GM23338 (cell line): ENCODE results near the gene SIRT3. TPM values are rescaled to one million over a fixed set of nuclear protein-coding genes. Genes with fewer than 3 reads are reported as not detected.

ENCODE experiments used
- ATAC-seq: fragments of 200-7000 bp; cut with Tn5 transposase; 3 replicates; pipeline ENCODE4 v1.9.1; 2020
- DNase-seq: peaks from one replicate; pipeline ENCODE4 v3.0.0-alpha.2; 2015; ENCODE audit warnings: low spot score
- H2AFZ ChIP-seq: fragments of 200-600 bp; sonication (generic); 2 replicates; pipeline ENCODE4 v1.8.0; 2016; ENCODE audit warnings: antibody characterized with exemption, mild to moderate bottlenecking, moderate library complexity
- H3F3A ChIP-seq: fragments of 200-600 bp; sonication (generic); replicated peaks from 2 replicates; pipeline ENCODE4 v1.8.0; 2017; ENCODE audit warnings: antibody characterized with exemption, mixed run types, low read depth
- H3K27ac ChIP-seq: fragments of 200-600 bp; sonication (generic); 2 replicates; pipeline ENCODE4 v1.6.1; 2016; ENCODE audit warnings: low read depth
- H3K27me3 ChIP-seq: fragments of 200-600 bp; sonication (generic); 2 replicates; pipeline ENCODE4 v1.8.0; 2016; ENCODE audit warnings: mild to moderate bottlenecking, mixed run types, moderate library complexity; ENCODE audit not compliant: insufficient read depth
- H3K36me3 ChIP-seq: fragments of 200-600 bp; sonication (generic); 2 replicates; pipeline ENCODE4 v1.8.0; 2016; ENCODE audit warnings: mild to moderate bottlenecking; ENCODE audit not compliant: insufficient read depth
- H3K4me1 ChIP-seq: fragments of 200-600 bp; sonication (generic); 2 replicates; pipeline ENCODE4 v1.8.0; 2016; ENCODE audit warnings: mild to moderate bottlenecking, moderate library complexity; ENCODE audit not compliant: insufficient read depth
- H3K4me2 ChIP-seq: fragments of 200-600 bp; sonication (generic); 2 replicates; pipeline ENCODE4 v1.7.1; 2017; ENCODE audit warnings: mixed run types
- H3K4me3 ChIP-seq: fragments of 200-600 bp; sonication (generic); 2 replicates; pipeline ENCODE4 v1.6.1; 2016; ENCODE audit warnings: mixed run types
- H3K79me2 ChIP-seq: fragments of 200-600 bp; sonication (generic); replicated peaks from 2 replicates; pipeline ENCODE4 v1.8.0; 2017; ENCODE audit warnings: mild to moderate bottlenecking; ENCODE audit not compliant: insufficient read depth
- H3K9me2 ChIP-seq: fragments of 200-600 bp; sonication (generic); 2 replicates; pipeline ENCODE4 v1.8.0; 2017; ENCODE audit not compliant: insufficient read depth
- H4K20me1 ChIP-seq: fragments of 200-600 bp; sonication (generic); replicated peaks from 2 replicates; pipeline ENCODE4 v1.8.0; 2017; ENCODE audit warnings: mild to moderate bottlenecking; ENCODE audit not compliant: insufficient read depth
- H3K27ac Mint-ChIP-seq: 2 replicates; pipeline ENCODE4 v1.8.0; 2020; ENCODE audit warnings: inconsistent platforms, mild to moderate bottlenecking, moderate library complexity, mixed read lengths
- H3K27me3 Mint-ChIP-seq: 3 replicates; pipeline ENCODE4 v1.8.0; 2022; ENCODE audit warnings: low read depth, mild to moderate bottlenecking, moderate library complexity, mixed read lengths, inconsistent platforms; ENCODE audit not compliant: insufficient read depth, poor library complexity
- H3K36me3 Mint-ChIP-seq: 3 replicates; pipeline ENCODE4 v1.8.0; 2021; ENCODE audit warnings: low read depth, mild to moderate bottlenecking, inconsistent platforms, moderate library complexity, mixed read lengths
- H3K4me1 Mint-ChIP-seq: 3 replicates; pipeline ENCODE4 v1.8.0; 2020; ENCODE audit warnings: mild to moderate bottlenecking, inconsistent platforms, mixed read lengths
- H3K4me3 Mint-ChIP-seq: 3 replicates; pipeline ENCODE4 v1.8.0; 2021; ENCODE audit warnings: moderate library complexity, mild to moderate bottlenecking, inconsistent platforms, mixed read lengths
- H3K9me3 Mint-ChIP-seq: 3 replicates; pipeline ENCODE4 v1.8.0; 2020; ENCODE audit warnings: moderate library complexity, mild to moderate bottlenecking, inconsistent platforms, mixed read lengths
- CREB1 ChIP-seq: fragments of 250-450 bp; sonication (Bioruptor Pico); IDR thresholded peaks from 2 replicates; pipeline ENCODE4 v1.5.0; 2020; ENCODE audit warnings: low read depth, mild to moderate bottlenecking, moderate library complexity
- CTCF ChIP-seq, 2 experiments: fragments of 200-600 bp in 1 of 2; sonication (generic) in 1 of 2; conservative IDR thresholded peaks; 2 replicates each; pipeline versions ENCODE4 v1.5.1 to v1.6.1; 2016 to 2017; ENCODE audit warnings: antibody characterized with exemption in 2 of 2, low read depth in 2 of 2, mild to moderate bottlenecking in 2 of 2, moderate library complexity in 1 of 2
- ETS1 ChIP-seq: IDR thresholded peaks from 2 replicates; pipeline ENCODE4 v1.6.1; 2016; ENCODE audit warnings: antibody characterized with exemption
- EZH2 ChIP-seq: fragments of 200-600 bp; sonication (generic); IDR thresholded peaks from one replicate; pipeline ENCODE4 v1.8.0; 2017; ENCODE audit warnings: antibody characterized with exemption, mild to moderate bottlenecking, low read depth; ENCODE audit not compliant: unreplicated experiment
- EZH2phosphoT487 ChIP-seq: fragments of 200-600 bp; sonication (generic); IDR thresholded peaks from one replicate; pipeline ENCODE4 v1.8.1; 2018; ENCODE audit warnings: antibody characterized with exemption; ENCODE audit not compliant: unreplicated experiment
- JUNB ChIP-seq: IDR thresholded peaks from one replicate; pipeline ENCODE4 v1.6.1; 2016; ENCODE audit warnings: antibody characterized with exemption; ENCODE audit not compliant: unreplicated experiment
- NANOG ChIP-seq: IDR thresholded peaks from 2 replicates; pipeline ENCODE4 v1.6.1; 2016; ENCODE audit warnings: antibody characterized with exemption, borderline replicate concordance
- POLR2AphosphoS5 ChIP-seq: IDR thresholded peaks from 2 replicates; pipeline ENCODE4 v1.6.1; 2016; ENCODE audit warnings: antibody characterized with exemption, low read depth
- REST ChIP-seq: IDR thresholded peaks from one replicate; pipeline ENCODE4 v1.6.1; 2018; ENCODE audit warnings: antibody characterized with exemption; ENCODE audit not compliant: unreplicated experiment
- STAT1 ChIP-seq: IDR thresholded peaks from one replicate; pipeline ENCODE4 v1.6.1; 2016; ENCODE audit warnings: antibody characterized with exemption; ENCODE audit not compliant: unreplicated experiment
- ZNF114 ChIP-seq: fragments of 250-450 bp; sonication (Bioruptor Pico); IDR thresholded peaks from 2 replicates; pipeline ENCODE4 v1.5.0; 2020; ENCODE audit warnings: mild to moderate bottlenecking, moderate library complexity
- ZNF331 ChIP-seq: fragments of 250-450 bp; sonication (Bioruptor Pico); IDR thresholded peaks from 2 replicates; pipeline ENCODE4 v1.5.0; 2020; ENCODE audit warnings: low read depth, mild to moderate bottlenecking, moderate library complexity
- ZNF462 ChIP-seq: fragments of 250-450 bp; sonication (Bioruptor Pico); IDR thresholded peaks from 2 replicates; pipeline ENCODE4 v1.5.0; 2020; ENCODE audit warnings: mild to moderate bottlenecking, moderate library complexity
- polyA plus RNA-seq: library from polyadenylated mRNA; unstranded; fragments of >200 nt; fragmentation: Nextera tagmentation; extraction: Ambion mirVana; gene quantifications from 2 replicates; pipeline ENCODE4 v1.2.1, GENCODE V29; 2016
- total RNA-seq: library from RNA; depleted of rRNA; stranded (reverse); fragments of >200 nt; shearing (Covaris generic); gene quantifications from 2 replicates; pipeline ENCODE4 v1.2.3, GENCODE V29; 2014

The SIRT3 gene
- total and polyA plus RNA-seq, 2 experiments from 2014 or later: 7.0 to 11.4 TPM

GRCh38 chr11:232783-233565 lies 3.2 kb downstream of the SIRT3 start:
- H3K27me3 ChIP-seq: no peaks in the 10 kb centered on the region
- H2AFZ ChIP-seq: no peak overlapping the region
- Mint-ChIP-seq H3K9me3 (no peaks in the 10 kb centered on the region), H3K27me3 (peaks cover 6% of the 10 kb centered on the region), H3K36me3 (no peaks in the 10 kb centered on the region; the same call in 2 of the 3 replicates), H3K4me1 (0 out of 3 replicates have a peak, but pooled peaks cover 4% of the 10 kb centered on the region), H3K4me3 (no peak overlapping the region), H3K27ac (no peak overlapping the region)
- peaks cover 5% of the 10 kb centered on the region for H4K20me1 ChIP-seq
- H3K79me2 ChIP-seq: peaks cover 14% of the 10 kb centered on the region
- DNase-seq: no peak
- ATAC-seq: no peak
- 0 out of 2 replicates have a peak, but pooled peaks cover 5% of the 10 kb centered on the region for H3F3A ChIP-seq
- H3K27ac ChIP-seq: no peak overlapping the region
- H3K4me1 ChIP-seq: peaks cover 10% of the 10 kb centered on the region
- H3K36me3 ChIP-seq: no peaks in the 10 kb centered on the region
- H3K4me2 ChIP-seq: no peak overlapping the region
- no peak for TF ChIP-seq ZNF462 (CRISPR knock-in tag)
- no peak for TF ChIP-seq NANOG
- no peak for TF ChIP-seq POLR2AphosphoS5
- no peak for TF ChIP-seq EZH2phosphoT487
- TF ChIP-seq STAT1: no peak
- no peak for TF ChIP-seq REST
- TF ChIP-seq EZH2: no peak
- TF ChIP-seq CTCF (conservative IDR thresholded peaks at IDR 0.05; ENCODE audit: low read depth in 2 of 2): no peak
- no peak for TF ChIP-seq ETS1
- no peak for TF ChIP-seq CREB1 (CRISPR knock-in tag)
- TF ChIP-seq ZNF114 (CRISPR knock-in tag): no peak
- TF ChIP-seq ZNF331 (CRISPR knock-in tag): no peak
- TF ChIP-seq JUNB: no peak
- no peaks in the 10 kb centered on the region for H3K9me2 ChIP-seq
- no peak overlapping the region for H3K4me3 ChIP-seq
